CD4-positive, alpha-beta T cell (primary cell): ENCODE measurements around the gene PLEKHG4B. TPM values are rescaled to one million over a fixed set of nuclear protein-coding genes. Genes with fewer than 3 reads are reported as not detected.

Source experiments
- ATAC-seq: fragments of 200-7000 bp; cut with Tn5 transposase; one replicate; pipeline ENCODE4 v1.10.0; 2022; ENCODE audit warnings: mild to moderate bottlenecking; ENCODE audit not compliant: poor library complexity
- CTCF ChIA-PET: fragments of 350-600 bp; sonication (Branson Sonifier 250); formaldehyde crosslinking; loops from one replicate; lab custom pipeline; 2021; ENCODE audit warnings: antibody characterized with exemption, inconsistent platforms; lab: Charles Lee
- POLR2A ChIA-PET: fragments of 350-600 bp; sonication (Branson Sonifier 250); formaldehyde crosslinking; loops from one replicate; lab custom pipeline; 2021; ENCODE audit warnings: antibody characterized with exemption, inconsistent platforms; lab: Charles Lee
- DNase-seq, 14 experiments: peaks; one replicate each; pipeline ENCODE4 v3.0.0-alpha.2; 2013 to 2020; ENCODE audit warnings: mixed read lengths in 2 of 14
- H3K27ac ChIP-seq, 2 donors: one replicate each; pipeline versions ENCODE4 v1.5.1 to v1.7.0; 2013; ENCODE audit warnings: low read length in 2 of 2, low read depth in 1 of 2, mild to moderate bottlenecking in 1 of 2
- H3K27me3 ChIP-seq, 2 experiments: 1 replicate in 1 of 2; 2 replicates in 1 of 2; pipeline versions ENCODE4 v1.6.1 to v1.7.0; 2013; ENCODE audit warnings: low read length in 2 of 2, control low read depth in 1 of 2, mild to moderate bottlenecking in 1 of 2, moderate library complexity in 1 of 2; ENCODE audit not compliant: insufficient read depth in 2 of 2, control insufficient read depth in 1 of 2
- H3K36me3 ChIP-seq: one replicate; pipeline ENCODE4 v1.6.1; 2013; ENCODE audit warnings: low read length, control low read depth; ENCODE audit not compliant: insufficient read depth
- H3K4me1 ChIP-seq: one replicate; pipeline ENCODE4 v1.6.1; 2013; ENCODE audit warnings: low read length, control low read depth; ENCODE audit not compliant: insufficient read depth
- H3K4me3 ChIP-seq: one replicate; pipeline ENCODE4 v1.5.1; 2013; ENCODE audit warnings: mild to moderate bottlenecking, low read length, moderate library complexity
- H3K9me3 ChIP-seq, 2 experiments: 1 replicate in 1 of 2; 2 replicates in 1 of 2; pipeline versions ENCODE4 v1.6.1 to v1.7.0; 2013; ENCODE audit warnings: low read length in 2 of 2, mild to moderate bottlenecking in 2 of 2, control low read depth in 1 of 2, moderate library complexity in 1 of 2; ENCODE audit not compliant: control insufficient read depth in 1 of 2, insufficient read depth in 1 of 2
- H3K27ac Mint-ChIP-seq: one replicate; pipeline ENCODE4 v1.8.0; 2020; ENCODE audit warnings: mixed read lengths
- H3K27me3 Mint-ChIP-seq: one replicate; pipeline ENCODE4 v1.8.0; 2021; ENCODE audit warnings: mixed read lengths
- H3K36me3 Mint-ChIP-seq: one replicate; pipeline ENCODE4 v1.8.0; 2021; ENCODE audit warnings: low read depth, mixed read lengths
- H3K4me1 Mint-ChIP-seq: one replicate; pipeline ENCODE4 v1.8.0; 2021; ENCODE audit warnings: low read depth, mixed read lengths
- H3K4me3 Mint-ChIP-seq: one replicate; pipeline ENCODE4 v1.8.0; 2020; ENCODE audit warnings: mild to moderate bottlenecking, mixed read lengths
- H3K9me3 Mint-ChIP-seq: one replicate; pipeline ENCODE4 v1.8.0; 2020; ENCODE audit warnings: mixed read lengths
- CTCF ChIP-seq: fragments of 200-600 bp; IDR thresholded peaks from one replicate; pipeline ENCODE4 v1.8.0; 2022; ENCODE audit warnings: antibody characterized with exemption, mild to moderate bottlenecking
- intact Hi-C, 2 experiments: fragments of 100-400 bp; cut with DNase I in 1 of 2; cut with micrococcal nuclease in 1 of 2; formaldehyde crosslinking; loops; one replicate each; pipeline versions ENCODE4 v1.15.1 to v1.9.0; 2023 to 2025; cut with DNase I, micrococcal nuclease
- total RNA-seq, 174 experiments: library from RNA in 2 of 174; stranded (reverse) in 2 of 174; gene quantifications; one replicate each; pipeline ENCODE4 v1.2.3 and lab custom pipeline; 2021 to 2026

Gene PLEKHG4B
- total RNA-seq, 2 experiments from 2014 or later = 0.17 to 0.36 TPM

DNA sequence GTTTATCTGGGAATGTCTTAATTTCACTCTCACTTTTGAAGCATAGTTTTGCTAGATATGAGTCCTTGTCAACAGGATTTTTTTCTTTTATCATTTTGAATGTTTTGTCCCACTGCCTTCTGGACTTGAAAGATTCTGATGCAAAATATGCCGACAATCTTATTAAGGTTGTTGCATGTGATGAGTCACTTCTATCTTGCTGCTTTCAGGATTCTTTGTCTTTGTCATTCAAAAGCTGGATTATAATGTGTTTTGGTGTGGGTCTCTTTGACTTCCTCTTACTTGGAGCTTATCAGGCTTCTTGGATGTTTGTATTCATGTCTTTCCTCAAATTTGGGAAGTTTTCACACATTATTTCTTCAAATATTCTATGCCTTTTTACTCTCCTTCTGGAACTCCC is 33.8 kb downstream of the PLEKHG4B start:
- Mint-ChIP-seq H3K27ac (no peak overlapping the region), H3K4me1 (no peaks in the 10 kb centered on the region), H3K36me3 (no peaks in the 10 kb centered on the region), H3K4me3 (no peak overlapping the region), H3K9me3 (peaks cover 16% of the 10 kb centered on the region), H3K27me3 (peaks cover 27% of the 10 kb centered on the region)
- no peak overlapping the region for H3K27ac ChIP-seq
- no peaks in the 10 kb centered on the region for H3K36me3 ChIP-seq
- H3K9me3 ChIP-seq = peaks cover 9 to 23% of the 10 kb centered on the region in 2 experiments
- ChIA-PET CTCF (no interaction called here), POLR2A (no interaction called here)
- ATAC-seq (no peak), DNase-seq (no peak)
- H3K4me3 ChIP-seq = no peak overlapping the region
- peaks cover 6 to 20% of the 10 kb centered on the region in 2 experiments for H3K27me3 ChIP-seq
- intact Hi-C loops = no loop called here
- H3K4me1 ChIP-seq = no peaks in the 10 kb centered on the region
- no peak for TF ChIP-seq CTCF

GRCh38 chr5:126806-127205 is 34.8 kb downstream of the PLEKHG4B start:
- no peak overlapping the region for H3K4me3 Mint-ChIP-seq
- Histone ChIP-seq H3K4me1 (no peaks in the 10 kb centered on the region), H3K36me3 (no peaks in the 10 kb centered on the region), H3K4me3 (no peak overlapping the region), H3K9me3 (peaks cover 9 to 15% of the 10 kb centered on the region in 2 experiments), H3K27me3 (peaks cover 6 to 20% of the 10 kb centered on the region in 2 experiments), H3K27ac (no peak overlapping the region)
- ATAC-seq = no peak
- no peak for TF ChIP-seq CTCF
- no peaks in the 10 kb centered on the region for H3K36me3 Mint-ChIP-seq
- H3K4me1 Mint-ChIP-seq = no peaks in the 10 kb centered on the region
- H3K27me3 Mint-ChIP-seq = peaks cover 36% of the 10 kb centered on the region
- H3K27ac Mint-ChIP-seq = no peak overlapping the region
- H3K9me3 Mint-ChIP-seq = peaks cover 11% of the 10 kb centered on the region
- ChIA-PET CTCF (no interaction called here), POLR2A (no interaction called here)
- intact Hi-C loops = no loop called here
- DNase-seq = no peak

DNA sequence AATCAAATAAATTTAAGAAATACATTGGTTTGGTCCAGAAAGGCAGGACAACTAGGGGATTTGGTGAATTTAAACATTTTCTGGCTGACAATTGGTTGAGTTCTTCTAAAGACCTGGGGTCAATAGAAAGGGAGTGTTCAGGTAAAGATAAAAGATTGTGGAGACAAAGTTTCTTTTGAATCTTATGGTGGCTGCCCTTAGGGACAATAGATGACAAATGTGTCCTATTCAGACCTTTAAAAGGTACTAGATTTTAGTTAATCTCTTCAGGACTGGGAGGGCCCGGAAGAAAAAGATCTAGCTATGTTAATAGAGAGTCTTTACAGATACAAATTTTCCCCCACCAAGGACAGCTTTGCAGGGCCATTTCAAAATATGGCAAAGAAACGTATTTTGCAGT is 35.9 kb downstream of the PLEKHG4B start:
- CTCF ChIA-PET = no interaction called here

More for the DNA sequence above, 35.9 kb downstream of the PLEKHG4B start:
- POLR2A ChIA-PET = no interaction called here
- intact Hi-C loops = no loop called here
- no peaks in the 10 kb centered on the region for H3K4me1 ChIP-seq
- H3K27me3 ChIP-seq = peaks cover 6 to 20% of the 10 kb centered on the region in 2 experiments
- Mint-ChIP-seq H3K36me3 (no peaks in the 10 kb centered on the region), H3K9me3 (peaks cover 9% of the 10 kb centered on the region), H3K4me3 (no peak overlapping the region), H3K27me3 (peaks cover 45% of the 10 kb centered on the region), H3K4me1 (no peaks in the 10 kb centered on the region), H3K27ac (no peak overlapping the region)
- H3K27ac ChIP-seq = no peak overlapping the region
- H3K4me3 ChIP-seq = no peak overlapping the region
- H3K9me3 ChIP-seq = peaks cover 9 to 13% of the 10 kb centered on the region in 2 experiments
- DNase-seq (no peak), ATAC-seq (no peak)
- H3K36me3 ChIP-seq = no peaks in the 10 kb centered on the region
- no peak for TF ChIP-seq CTCF
